Suppressor macrophage treated with lipopolysaccharide for 4 hours (primary cell): ENCODE data around the gene LIMS4.
"Not testable (repeated sequence)": the region's sequence is repeated elsewhere in the genome, so short reads cannot be mapped to it uniquely, and the experiment has no call there.

Experiments
- DNase-seq: peaks from one replicate; pipeline ENCODE4 v3.0.0-alpha.2; 2020

The LIMS4 gene

DNA sequence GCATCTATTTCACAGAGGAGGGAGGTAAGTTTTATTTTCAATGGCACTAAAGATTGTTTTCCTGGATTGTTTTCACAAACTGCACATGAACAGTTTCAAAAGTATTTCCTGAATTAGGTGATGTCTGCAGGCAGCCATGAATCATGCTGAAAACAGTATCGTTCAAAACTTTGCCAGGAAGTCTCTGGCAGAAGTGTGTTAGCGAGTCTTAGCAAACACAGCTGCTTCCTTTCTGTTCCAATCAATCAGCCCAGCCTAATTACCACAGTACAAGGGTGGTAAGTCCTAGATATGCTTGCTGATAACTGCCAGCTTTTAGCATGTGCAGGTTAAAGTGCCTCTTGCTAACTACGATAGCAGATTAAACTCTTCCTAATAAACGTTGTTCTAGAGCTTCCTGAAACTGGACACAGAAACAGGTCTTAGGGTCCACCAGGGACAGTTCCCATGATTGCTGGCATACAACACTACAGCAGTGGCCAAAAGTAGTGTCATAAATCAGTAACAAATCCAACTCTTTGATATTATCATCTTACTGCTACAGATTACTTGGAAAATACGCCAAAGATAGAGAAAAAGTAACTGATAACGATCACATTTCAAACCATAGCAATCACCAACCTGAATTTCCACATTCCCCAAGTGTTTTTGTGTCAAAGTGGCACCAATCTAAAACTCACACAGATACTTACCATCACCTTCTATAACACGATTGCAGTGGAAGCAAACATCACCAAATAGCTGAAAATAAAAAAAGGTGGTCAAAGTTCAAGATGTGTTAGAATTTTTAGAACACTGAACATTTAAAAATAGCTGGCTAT, 23.3 kb downstream of the LIMS4 start:
- DNase-seq: not testable (repeated sequence)

- not testable (repeated sequence) for DNase-seq
Observed at GRCh38 chr2:110446644-110447043, 26.0 kb downstream of the LIMS4 start.

DNA sequence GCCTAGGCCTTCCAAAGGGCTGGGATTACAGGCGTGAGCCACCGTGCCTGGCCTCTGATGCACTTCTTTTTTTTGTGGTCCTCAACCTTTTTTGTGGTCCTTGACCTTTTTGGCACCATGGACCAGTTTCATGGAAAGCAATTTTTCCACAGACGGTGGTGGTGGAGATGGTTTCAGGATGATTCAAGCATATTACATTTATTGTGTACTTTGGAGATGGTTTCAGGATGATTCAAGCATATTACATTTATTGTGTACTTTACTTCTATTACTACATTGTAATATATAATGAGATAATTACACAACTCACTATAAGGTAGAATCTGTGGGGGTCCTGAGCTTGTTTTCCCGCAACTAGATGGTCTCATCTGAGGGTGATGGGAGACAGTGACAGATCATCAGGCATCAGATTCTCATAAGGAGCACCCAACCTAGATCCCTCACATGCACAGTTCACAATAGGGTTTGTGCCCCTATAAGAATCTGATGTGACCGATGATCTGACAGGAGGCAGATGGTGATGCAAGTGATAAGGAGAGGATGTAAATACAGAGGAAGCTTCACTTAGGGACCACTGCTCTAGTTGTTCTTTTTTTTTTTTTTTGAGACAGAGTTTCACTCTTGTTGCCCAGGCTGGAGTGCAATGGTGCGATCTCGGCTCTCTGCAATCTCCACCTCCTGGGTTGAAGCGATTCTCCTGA, 29.2 kb downstream of the LIMS4 start:
- DNase-seq: not testable (repeated sequence)

DNA sequence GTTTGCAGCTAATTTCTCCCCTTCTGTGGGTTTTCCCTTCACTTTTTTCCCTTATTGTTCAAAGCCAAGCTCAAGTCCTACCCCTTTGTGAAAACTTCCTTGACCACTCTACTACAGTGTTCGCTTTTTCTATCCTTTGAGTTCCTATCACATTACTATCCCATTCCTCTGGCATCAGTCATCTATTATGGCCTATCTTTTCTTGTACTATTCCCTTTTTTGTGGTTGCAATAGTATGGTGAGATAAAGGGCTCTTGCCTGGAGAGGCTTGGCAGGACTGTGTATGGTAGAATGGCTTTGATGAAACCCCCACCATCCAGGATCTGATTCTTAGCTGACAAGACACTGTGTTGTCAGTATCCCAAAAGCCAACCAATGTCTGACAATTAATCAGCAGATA, 30.7 kb downstream of the LIMS4 start:
- not testable (repeated sequence) for DNase-seq

GRCh38 chr2:110434565-110434964, 38.1 kb downstream of the LIMS4 start:
- DNase-seq: not testable (repeated sequence)

GRCh38 chr2:110425725-110426124, 46.9 kb downstream of the LIMS4 start:
- not testable (repeated sequence) for DNase-seq

DNA sequence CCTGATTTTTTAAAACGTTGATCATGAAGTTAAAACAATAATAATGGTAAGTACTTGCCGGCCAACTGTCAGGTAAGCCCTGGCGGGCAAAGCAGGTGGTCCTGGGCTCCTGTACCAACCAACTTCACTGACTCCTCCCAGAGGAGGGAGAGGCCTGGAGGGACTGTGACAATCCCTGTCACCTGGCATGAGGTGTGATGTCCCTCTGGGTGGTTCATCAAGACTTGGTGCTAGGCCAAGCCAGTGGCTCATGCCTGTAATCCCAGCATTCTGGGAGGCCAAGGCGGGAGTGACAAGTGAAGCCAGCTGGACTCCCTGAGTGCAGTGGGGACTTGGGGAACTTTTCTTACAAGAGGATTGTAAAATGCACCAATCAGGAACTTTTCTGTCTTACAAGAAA, 48.2 kb downstream of the LIMS4 start:
- DNase-seq: not testable (repeated sequence)

- not testable (repeated sequence) for DNase-seq
Observed at GRCh38 chr2:110423574-110423962, 49.0 kb downstream of the LIMS4 start.

DNA sequence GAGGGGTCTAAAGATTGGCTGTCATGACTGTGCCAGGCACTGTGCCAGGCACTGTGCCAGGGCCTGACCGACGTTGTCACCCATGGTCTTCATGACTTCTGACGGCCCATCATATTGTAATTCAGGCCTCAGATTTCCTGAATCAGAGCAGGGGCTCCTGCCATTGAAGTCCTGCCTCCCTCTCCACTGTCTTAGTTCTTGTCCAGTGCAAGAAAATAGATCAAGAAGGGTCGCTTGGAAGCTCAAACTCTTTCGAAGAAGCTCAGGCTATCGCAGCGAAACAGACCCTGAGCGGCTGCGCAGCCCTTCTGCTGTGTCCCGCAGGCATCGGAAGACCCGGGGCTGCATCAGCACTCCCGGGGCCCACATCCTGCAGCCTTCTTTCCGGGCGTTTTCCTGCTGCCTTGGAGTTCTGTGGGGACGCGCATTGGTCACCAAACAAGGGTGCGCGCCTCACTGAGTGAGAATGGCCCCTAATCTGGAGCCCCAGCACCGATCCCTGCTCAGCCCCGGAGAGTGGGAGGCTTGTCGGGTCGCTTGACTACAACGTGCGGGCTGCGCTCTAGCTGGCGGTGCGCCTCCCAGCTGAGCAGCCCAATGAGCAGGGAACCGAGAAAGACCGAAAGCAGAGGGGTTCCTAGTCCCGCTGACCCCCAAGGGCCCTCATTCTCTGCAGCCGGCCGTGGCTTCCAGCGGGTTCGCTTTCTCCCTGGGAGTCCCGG, 49.6 kb downstream of the LIMS4 start:
- DNase-seq: not testable (repeated sequence)

- DNase-seq: not testable (repeated sequence)
Observed at GRCh38 chr2:110420641-110421354, 51.8 kb downstream of the LIMS4 start.

GRCh38 chr2:110407142-110407541, 65.5 kb downstream of the LIMS4 start:
- DNase-seq: not testable (repeated sequence)

DNA sequence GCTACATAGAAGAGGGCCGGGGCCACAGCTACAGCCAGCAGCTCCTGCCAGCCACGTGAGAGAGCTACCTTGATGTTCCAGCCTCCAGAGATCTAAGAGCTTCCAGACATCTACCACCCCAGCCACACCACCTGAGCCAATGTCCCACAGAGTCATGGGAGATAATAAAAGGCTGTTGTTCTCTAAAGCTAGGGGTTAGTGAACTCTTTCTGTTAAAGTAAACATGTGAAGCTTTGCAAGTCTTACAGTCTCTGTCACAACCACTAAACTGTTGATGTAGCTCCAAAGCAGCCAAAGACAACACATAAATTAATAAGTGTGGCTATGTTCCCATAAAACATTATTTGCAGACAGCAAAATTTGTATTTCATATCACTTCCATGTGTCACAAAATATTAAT, 67.6 kb downstream of the LIMS4 start:
- not testable (repeated sequence) for DNase-seq

- DNase-seq: not testable (repeated sequence)
Observed at GRCh38 chr2:110404246-110404645, 68.4 kb downstream of the LIMS4 start.

DNA sequence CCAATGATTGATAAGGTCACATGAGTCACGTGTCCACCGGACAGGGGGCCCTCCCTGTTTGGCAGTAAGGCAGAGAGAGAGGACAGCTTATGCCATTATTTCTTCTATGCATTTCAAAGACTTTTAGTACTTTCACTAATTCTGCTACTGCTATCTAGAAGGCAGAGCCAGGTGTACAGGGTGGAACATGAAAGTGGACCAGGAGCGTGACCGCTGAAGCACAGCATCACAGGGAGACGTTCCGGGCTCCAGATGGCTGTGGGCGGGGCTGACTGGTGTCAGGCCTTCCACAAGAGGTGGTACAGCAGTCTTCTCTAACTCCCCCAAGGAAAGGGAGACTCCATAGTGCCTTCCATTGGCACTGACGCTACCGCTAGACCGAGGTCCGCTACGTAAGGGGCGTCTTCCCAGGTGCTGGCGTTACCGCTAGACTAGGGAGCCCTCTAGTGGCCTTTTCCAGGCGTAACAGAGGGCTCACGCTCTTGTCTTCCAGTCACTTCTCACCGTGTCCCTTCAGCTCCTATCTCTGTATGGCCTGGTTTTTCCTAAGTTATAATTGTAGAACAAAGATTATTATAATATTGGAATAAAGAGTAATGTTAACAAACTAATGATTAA, 71.5 kb downstream of the LIMS4 start:
- not testable (repeated sequence) for DNase-seq

GRCh38 chr2:110399378-110399777, 73.2 kb downstream of the LIMS4 start:
- DNase-seq: not testable (repeated sequence)

DNA sequence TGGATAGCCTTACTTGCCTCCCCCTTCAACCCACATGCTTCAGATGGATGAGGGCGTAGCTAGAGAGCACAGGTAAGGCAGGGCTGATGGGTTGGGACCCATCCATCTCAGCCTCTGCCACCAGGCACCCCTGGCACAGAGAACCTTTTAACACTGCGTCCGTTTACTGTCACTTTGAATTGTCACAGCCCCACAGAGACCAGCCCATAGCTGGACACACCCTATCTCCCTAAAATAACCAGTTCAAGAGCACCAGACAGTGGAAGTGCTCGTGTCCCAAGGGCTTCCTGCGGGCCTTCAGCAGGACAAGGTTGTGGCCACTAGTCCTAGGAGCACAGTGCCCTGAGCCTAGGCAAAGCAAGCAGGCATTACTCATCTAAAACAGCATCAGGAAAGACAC, 76.6 kb downstream of the LIMS4 start:
- DNase-seq: not testable (repeated sequence)
